ENCODE measurements around the gene MDFIC.

The MDFIC gene

DNA sequence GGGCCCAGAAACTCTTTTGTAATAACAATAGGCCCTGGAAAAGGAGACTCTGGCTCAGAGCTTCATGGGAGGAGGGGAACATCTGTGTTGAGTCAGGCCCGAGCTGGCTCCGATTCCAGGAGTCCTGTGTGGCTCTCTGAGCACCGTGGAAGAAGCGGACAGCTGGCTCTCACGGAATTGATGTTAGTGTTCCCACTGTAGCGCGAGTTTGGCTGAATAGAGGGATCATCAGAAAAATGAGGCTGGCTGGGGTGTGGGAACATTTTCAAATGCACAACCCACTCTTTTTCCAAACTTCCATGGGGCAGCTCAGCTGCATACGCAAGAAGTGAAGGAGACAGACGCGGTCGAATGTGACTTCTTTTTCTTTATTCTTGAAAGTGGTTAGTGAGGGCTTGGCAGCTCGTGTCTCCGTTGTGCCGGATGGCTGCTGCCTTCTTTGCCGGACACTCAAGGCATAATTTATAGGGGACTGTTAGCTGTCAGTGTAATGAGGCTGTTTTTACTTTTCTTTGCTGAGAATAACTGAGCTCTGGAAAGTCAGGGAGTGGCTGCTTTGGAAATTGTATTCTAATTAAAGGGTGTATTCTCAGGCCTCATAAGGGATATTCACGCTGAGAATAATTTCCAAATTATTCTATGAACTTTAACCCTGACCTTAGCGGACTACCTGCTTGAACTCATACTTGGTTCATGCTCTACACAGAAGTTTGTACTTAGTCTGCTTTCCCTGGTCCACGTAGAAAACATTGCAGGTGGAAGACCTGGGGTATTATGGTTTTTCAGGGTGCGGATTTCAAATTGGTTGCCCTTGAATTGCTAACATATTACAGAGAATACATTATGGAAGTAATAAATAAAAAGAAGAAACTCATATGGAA is 23.1 kb downstream of the MDFIC start:
- DNase-seq: no peak
- TF ChIP-seq GATA1 (IDR thresholded peaks at IDR 0.05; ENCODE audit: low read depth, low read length) (no peak), POLR2A (IDR thresholded peaks at IDR 0.05; ENCODE audit: low read length) (no peak)

DNA sequence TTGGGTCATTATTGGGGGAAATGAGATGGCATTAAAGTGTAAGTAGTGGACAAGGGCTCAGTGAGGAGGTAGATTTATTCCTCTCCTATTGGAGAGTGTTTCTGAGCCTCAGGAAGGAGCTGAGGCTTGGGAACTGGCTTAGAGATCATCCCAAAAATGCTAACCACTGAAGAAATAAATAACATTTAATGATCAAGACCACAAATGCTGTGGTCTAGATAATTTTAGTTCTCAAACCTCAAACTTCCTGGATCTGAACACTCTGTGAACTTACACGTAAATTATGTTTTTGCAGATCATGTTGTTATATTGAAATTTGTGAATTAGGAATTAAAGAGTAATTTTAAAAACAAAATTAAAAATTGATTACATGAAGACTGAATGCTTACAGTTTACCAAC is 27.3 kb downstream of the MDFIC start:
- DNase-seq: no peak
- TF ChIP-seq POLR2A (IDR thresholded peaks at IDR 0.05; ENCODE audit: low read length) (no peak), GATA1 (IDR thresholded peaks at IDR 0.05; ENCODE audit: low read depth, low read length) (no peak)

GRCh38 chr7:114952296-114952695 is 30.4 kb downstream of the MDFIC start:
- TF ChIP-seq POLR2A (IDR thresholded peaks at IDR 0.05; ENCODE audit: low read length): no peak
- TF ChIP-seq GATA1 (IDR thresholded peaks at IDR 0.05; ENCODE audit: low read depth, low read length): no peak
- no peak for DNase-seq

DNA sequence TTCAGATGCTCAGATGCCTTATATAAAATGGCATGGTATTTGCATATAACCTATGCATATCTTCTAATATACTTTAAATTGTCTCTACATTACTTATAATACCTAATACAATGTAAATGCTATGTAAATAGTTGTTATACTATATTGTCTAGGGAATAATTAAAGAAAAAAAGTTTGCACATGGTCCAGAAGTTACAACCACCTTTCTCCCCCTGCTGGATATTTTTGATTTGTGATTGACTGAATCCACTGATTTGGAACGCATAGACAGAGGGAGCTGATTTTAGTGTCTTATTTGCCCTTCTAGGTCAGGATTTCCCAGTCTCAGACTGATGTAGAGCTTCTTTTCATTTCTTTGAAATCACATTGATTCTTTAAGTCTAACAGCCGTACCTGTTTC is 31.8 kb downstream of the MDFIC start:
- DNase-seq: no peak
- no peak for TF ChIP-seq POLR2A (IDR thresholded peaks at IDR 0.05; ENCODE audit: low read length)
- TF ChIP-seq GATA1 (IDR thresholded peaks at IDR 0.05; ENCODE audit: low read depth, low read length): no peak

DNA sequence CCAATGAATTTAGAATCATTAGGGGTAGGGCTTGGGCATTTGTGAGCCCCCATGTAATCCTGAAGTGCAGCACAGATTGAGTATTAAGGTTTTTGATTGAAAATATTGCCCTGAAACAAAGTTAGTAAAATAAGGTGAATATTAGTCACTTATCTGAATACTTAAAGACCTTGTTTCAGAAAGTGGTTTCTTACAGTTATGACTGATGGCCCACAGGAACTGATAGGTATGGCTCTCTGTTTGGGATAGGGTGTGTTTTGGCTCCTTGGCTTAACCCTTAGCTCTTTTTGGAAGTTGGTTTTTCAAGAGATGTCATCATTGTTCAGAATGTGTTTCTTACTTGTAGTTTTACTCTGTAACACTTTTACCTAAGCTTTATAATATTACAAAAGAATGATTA is 34.8 kb downstream of the MDFIC start:
- no peak for DNase-seq
- TF ChIP-seq POLR2A (IDR thresholded peaks at IDR 0.05; ENCODE audit: low read length): no peak

DNA sequence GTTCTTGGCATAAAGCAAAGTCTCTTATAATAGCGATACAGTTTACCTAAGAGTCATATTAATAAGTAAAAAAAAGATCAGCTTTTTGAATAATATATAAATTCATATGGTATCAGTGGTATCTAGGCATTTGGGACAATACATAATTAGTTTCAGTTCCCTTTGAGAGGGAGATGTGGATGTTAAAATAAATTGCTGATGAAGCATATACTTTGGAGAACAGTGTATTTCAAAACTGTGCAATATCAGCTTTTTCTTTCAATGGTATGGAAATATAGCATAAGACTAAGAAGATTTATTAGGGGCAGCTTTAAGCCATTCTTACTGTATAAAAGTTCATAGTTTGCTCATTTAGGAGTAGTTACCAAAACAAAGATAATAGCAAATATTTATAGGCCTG is 35.5 kb downstream of the MDFIC start:
- DNase-seq: no peak
- TF ChIP-seq POLR2A (IDR thresholded peaks at IDR 0.05; ENCODE audit: low read length) (no peak), GATA1 (IDR thresholded peaks at IDR 0.05; ENCODE audit: low read depth, low read length) (no peak)

DNA sequence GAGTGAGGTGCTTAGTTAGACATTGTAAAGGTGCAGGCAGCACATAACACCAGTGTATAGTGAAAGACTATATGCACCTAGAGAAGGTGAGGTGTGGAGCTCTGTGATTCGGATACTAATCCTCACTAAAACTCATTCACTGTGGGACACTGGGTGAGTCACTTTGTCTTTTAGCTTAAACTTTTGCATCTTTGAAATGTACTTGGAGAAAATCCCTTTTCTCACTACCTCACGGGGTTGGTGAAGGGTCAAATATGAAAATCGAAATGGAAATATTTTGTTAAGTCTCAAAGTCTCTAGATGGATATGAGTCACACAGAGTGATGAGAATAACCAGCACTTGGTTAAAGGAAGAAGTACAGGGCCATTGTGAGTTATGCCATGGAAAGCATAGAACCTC is 38.0 kb downstream of the MDFIC start:
- no peak for TF ChIP-seq POLR2A (IDR thresholded peaks at IDR 0.05; ENCODE audit: low read length)
- no peak for TF ChIP-seq GATA1 (IDR thresholded peaks at IDR 0.05; ENCODE audit: low read depth, low read length)
- DNase-seq: no peak

DNA sequence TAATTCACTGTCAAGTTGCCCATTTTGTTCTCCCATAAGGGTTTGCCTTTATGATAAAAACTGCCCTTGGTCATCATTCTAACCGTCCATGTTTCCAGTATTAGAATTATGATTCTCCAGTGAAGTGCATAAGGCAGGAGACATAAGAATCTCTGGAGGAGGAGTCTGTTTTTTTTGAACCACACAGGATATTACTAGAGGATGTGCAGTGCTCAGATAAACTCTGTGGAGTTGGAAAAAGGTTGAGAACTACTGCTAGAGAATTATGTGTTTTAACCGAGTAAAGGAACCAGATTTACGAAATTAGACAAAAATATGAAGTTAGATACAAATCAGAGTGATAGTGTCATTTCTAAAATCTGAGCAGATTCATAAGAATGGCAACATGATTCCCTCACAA is 40.5 kb downstream of the MDFIC start:
- no peak for TF ChIP-seq GATA1 (IDR thresholded peaks at IDR 0.05; ENCODE audit: low read depth, low read length)
- no peak for TF ChIP-seq POLR2A (IDR thresholded peaks at IDR 0.05; ENCODE audit: low read length)
- no peak for DNase-seq

DNA sequence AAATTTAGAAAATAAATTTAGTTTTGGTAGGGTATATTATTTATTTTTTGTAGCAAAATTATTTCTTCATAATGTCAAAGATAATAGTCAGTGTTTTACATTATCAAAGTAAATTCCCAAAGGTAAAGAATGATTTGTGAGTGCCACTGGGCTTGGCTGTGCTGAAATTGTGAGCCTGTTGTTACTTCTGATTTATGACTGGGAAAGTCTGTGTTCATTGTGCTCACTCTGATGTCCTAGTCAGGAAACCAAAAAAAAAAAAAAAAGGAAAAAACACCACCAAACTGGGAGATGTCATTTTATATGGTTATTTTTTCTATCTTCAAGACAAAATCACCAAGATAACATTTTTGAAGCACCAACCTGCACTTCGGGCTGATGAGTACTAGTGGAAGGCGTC is 44.3 kb downstream of the MDFIC start:
- TF ChIP-seq GATA1 (IDR thresholded peaks at IDR 0.05; ENCODE audit: low read depth, low read length): no peak
- TF ChIP-seq POLR2A (IDR thresholded peaks at IDR 0.05; ENCODE audit: low read length): no peak
- DNase-seq: no peak

DNA sequence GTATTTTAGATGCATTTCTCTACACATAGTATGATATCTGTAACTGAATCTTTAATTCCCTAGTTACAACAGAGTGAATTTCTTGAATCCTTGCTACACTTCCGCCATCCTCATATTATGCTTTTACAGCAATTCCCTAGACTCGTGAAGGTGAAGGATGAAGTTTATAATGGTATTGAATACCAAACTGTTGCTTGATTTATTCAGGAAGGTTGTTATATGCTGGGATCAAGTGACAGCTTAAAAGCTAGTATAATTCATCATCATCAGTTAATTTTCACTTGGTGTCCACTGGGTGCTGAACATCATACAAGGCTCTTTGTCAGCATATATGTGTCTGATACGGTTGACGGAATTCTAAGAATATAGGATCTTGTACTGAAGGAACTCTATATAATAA is 47.2 kb downstream of the MDFIC start:
- DNase-seq: no peak
- TF ChIP-seq GATA1 (IDR thresholded peaks at IDR 0.05; ENCODE audit: low read depth, low read length) (no peak), POLR2A (IDR thresholded peaks at IDR 0.05; ENCODE audit: low read length) (no peak)

- TF ChIP-seq GATA1 (IDR thresholded peaks at IDR 0.05; ENCODE audit: low read depth, low read length): no peak
- TF ChIP-seq POLR2A (IDR thresholded peaks at IDR 0.05; ENCODE audit: low read length): no peak
- DNase-seq: no peak
Observed at GRCh38 chr7:114970308-114970707, 48.4 kb downstream of the MDFIC start.

- no peak for TF ChIP-seq GATA1 (IDR thresholded peaks at IDR 0.05; ENCODE audit: low read depth, low read length)
- TF ChIP-seq POLR2A (IDR thresholded peaks at IDR 0.05; ENCODE audit: low read length): no peak
- DNase-seq: no peak
Observed at GRCh38 chr7:114970732-114971131, 48.8 kb downstream of the MDFIC start.

DNA sequence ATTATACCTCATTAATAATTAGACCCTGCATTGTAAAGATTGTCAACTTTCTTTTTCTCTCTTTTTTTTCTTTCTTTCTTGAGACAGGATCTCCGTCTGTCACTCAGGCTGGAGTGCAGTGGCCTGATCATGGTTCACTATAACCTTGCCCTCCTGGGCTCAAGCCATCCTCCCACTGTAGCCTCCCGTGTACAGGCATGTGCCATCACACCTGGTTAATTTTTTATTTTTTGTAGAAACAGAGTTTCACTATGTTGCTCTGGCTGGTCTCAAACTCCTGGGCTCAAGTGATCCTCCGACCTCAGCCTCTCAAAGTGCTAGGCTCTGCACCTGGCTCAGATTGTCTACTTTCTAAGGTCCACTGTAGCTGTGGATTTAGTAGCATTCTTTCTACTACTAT is 50.7 kb downstream of the MDFIC start:
- DNase-seq: no peak
- TF ChIP-seq GATA1 (IDR thresholded peaks at IDR 0.05; ENCODE audit: low read depth, low read length): no peak
- TF ChIP-seq POLR2A (IDR thresholded peaks at IDR 0.05; ENCODE audit: low read length): no peak

GRCh38 chr7:114973147-114973546 is 51.3 kb downstream of the MDFIC start:
- TF ChIP-seq GATA1 (IDR thresholded peaks at IDR 0.05; ENCODE audit: low read depth, low read length) (no peak), POLR2A (IDR thresholded peaks at IDR 0.05; ENCODE audit: low read length) (no peak)
- no peak for DNase-seq

DNA sequence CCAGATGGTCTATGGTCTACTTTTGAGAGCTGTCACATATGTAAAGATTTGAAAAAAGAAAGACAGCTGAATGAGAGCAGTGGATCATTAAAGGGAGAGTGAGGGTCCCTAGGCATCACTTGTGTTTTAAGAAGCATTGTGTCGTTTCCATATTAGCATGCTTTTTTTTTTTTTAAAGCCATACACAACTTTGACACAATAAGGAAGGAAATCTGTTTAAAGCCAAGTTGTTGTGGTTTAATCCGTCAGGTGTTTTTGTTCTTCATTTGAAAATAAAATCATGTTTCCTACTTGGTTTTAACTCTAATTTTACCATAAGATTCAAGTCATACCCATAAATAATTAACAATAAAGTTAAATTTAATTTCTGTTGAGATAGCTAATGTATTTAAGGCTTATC is 53.5 kb downstream of the MDFIC start:
- DNase-seq: no peak
- TF ChIP-seq GATA1 (IDR thresholded peaks at IDR 0.05; ENCODE audit: low read depth, low read length): no peak
- TF ChIP-seq POLR2A (IDR thresholded peaks at IDR 0.05; ENCODE audit: low read length): no peak
